Measurements from ENCODE around the gene POU5F1.
"Not testable (repeated sequence)": the region's sequence is repeated elsewhere in the genome, so short reads cannot be mapped to it uniquely, and the experiment has no call there.

The POU5F1 gene

GRCh38 chr6:31174378-31174777, 3.9 kb upstream of the POU5F1 start:
- no peak for DNase-seq
- Histone ChIP-seq H3K27ac (no peak overlapping the region), H3K4me3 (no peak overlapping the region), H3K27me3 (no peaks in the 10 kb centered on the region), H3K9me3 (no peaks in the 10 kb centered on the region), H3K4me1 (no peaks in the 10 kb centered on the region), H3K36me3 (peaks cover 0 to 9% (median 0%) of the 10 kb centered on the region in 3 donors)
- intact Hi-C loops (cut with DNase I; ENCODE audit: low total_unique reads): no loop called here
- TF ChIP-seq CTCF (IDR thresholded peaks at IDR 0.05): no peak

GRCh38 chr6:31173406-31173805, 2.9 kb upstream of the POU5F1 start:
- H3K4me1 ChIP-seq: no peaks in the 10 kb centered on the region
- H3K36me3 ChIP-seq: peaks cover 0 to 9% (median 0%) of the 10 kb centered on the region in 3 donors
- TF ChIP-seq CTCF (IDR thresholded peaks at IDR 0.05): no peak
- DNase-seq: no peak
- no peaks in the 10 kb centered on the region for H3K27me3 ChIP-seq
- H3K4me3 ChIP-seq: no peak overlapping the region
- no peak overlapping the region for H3K27ac ChIP-seq
- no peaks in the 10 kb centered on the region for H3K9me3 ChIP-seq
- intact Hi-C loops (cut with DNase I; ENCODE audit: low total_unique reads): no loop called here

GRCh38 chr6:31172973-31173384, 2.5 kb upstream of the POU5F1 start:
- no peak for TF ChIP-seq CTCF (IDR thresholded peaks at IDR 0.05)
- DNase-seq: no peak
- Histone ChIP-seq H3K4me3 (no peak overlapping the region), H3K27me3 (no peaks in the 10 kb centered on the region), H3K27ac (no peak overlapping the region), H3K36me3 (peaks cover 0 to 8% (median 0%) of the 10 kb centered on the region in 3 donors), H3K9me3 (no peaks in the 10 kb centered on the region), H3K4me1 (no peaks in the 10 kb centered on the region)
- intact Hi-C loops (cut with DNase I; ENCODE audit: low total_unique reads): no loop called here

GRCh38 chr6:31171931-31172905, 1.7 kb upstream of the POU5F1 start:
- H3K27ac ChIP-seq: no peak overlapping the region
- H3K9me3 ChIP-seq: no peaks in the 10 kb centered on the region
- DNase-seq: no peak
- H3K4me3 ChIP-seq: no peak overlapping the region
- H3K36me3 ChIP-seq: peaks cover 0 to under 1% (median 0%) of the 10 kb centered on the region in 3 donors
- H3K27me3 ChIP-seq: no peaks in the 10 kb centered on the region
- TF ChIP-seq CTCF (IDR thresholded peaks at IDR 0.05): no peak
- no peaks in the 10 kb centered on the region for H3K4me1 ChIP-seq
- intact Hi-C loops (cut with DNase I; ENCODE audit: low total_unique reads): no loop called here

GRCh38 chr6:31170987-31171671, 647 bp upstream of the POU5F1 start:
- Histone ChIP-seq H3K36me3 (no peaks in the 10 kb centered on the region), H3K4me3 (no peak overlapping the region), H3K9me3 (no peaks in the 10 kb centered on the region), H3K4me1 (no peaks in the 10 kb centered on the region), H3K27ac (no peak overlapping the region), H3K27me3 (no peaks in the 10 kb centered on the region)
- DNase-seq: no peak
- TF ChIP-seq CTCF (IDR thresholded peaks at IDR 0.05): no peak
- intact Hi-C loops (cut with DNase I; ENCODE audit: low total_unique reads): no loop called here

- H3K4me1 ChIP-seq; intact Hi-C loops (cut with DNase I; ENCODE audit: low total_unique reads); H3K27me3 ChIP-seq; H3K27ac ChIP-seq; H3K4me3 ChIP-seq; H3K36me3 ChIP-seq; DNase-seq; H3K9me3 ChIP-seq: not testable (repeated sequence)
Measured at GRCh38 chr6:31169858-31170599, 453 bp downstream of the POU5F1 start.

All from tibial artery (tissue), 4 donors.